MCF 10A (cell line): ENCODE results near the gene FNTB. TPM values are rescaled to one million over a fixed set of nuclear protein-coding genes. Genes with fewer than 3 reads are reported as not detected.

ENCODE experiments used
- BruUV-seq: library from RNA; stranded (reverse); fragments of 400-500 nt; replicated peaks from 2 replicates; lab custom pipeline; 2021; lab: Mats Ljungman, UMichigan
- CTCF ChIA-PET: fragments of 300-600 bp; sonication (Branson Sonifier 250); formaldehyde crosslinking; extraction: SDS; loops from one replicate; lab custom pipeline; 2021; ENCODE audit warnings: antibody characterized with exemption, inconsistent platforms; lab: Yijun Ruan, JAX
- POLR2A ChIA-PET: fragments of 300-600, 350-650 bp; sonication (Branson Sonifier 250); formaldehyde crosslinking; extraction: SDS; loops from one replicate; lab custom pipeline; 2020; ENCODE audit warnings: antibody characterized with exemption, inconsistent platforms; lab: Yijun Ruan, JAX
- DNase-seq: peaks from one replicate; pipeline ENCODE4 v3.0.0-alpha.2; 2018; ENCODE audit not compliant: unreplicated experiment
- H3K27ac Mint-ChIP-seq: one replicate; pipeline ENCODE4 v1.8.0; 2022; ENCODE audit warnings: mild to moderate bottlenecking, low read depth, mixed read lengths; ENCODE audit not compliant: unreplicated experiment
- H3K27me3 Mint-ChIP-seq: one replicate; pipeline ENCODE4 v1.8.0; 2022; ENCODE audit warnings: mixed read lengths; ENCODE audit not compliant: insufficient read depth, unreplicated experiment
- H3K36me3 Mint-ChIP-seq: one replicate; pipeline ENCODE4 v1.8.0; 2022; ENCODE audit warnings: mild to moderate bottlenecking, moderate library complexity, mixed read lengths; ENCODE audit not compliant: insufficient read depth, unreplicated experiment
- H3K4me1 Mint-ChIP-seq: one replicate; pipeline ENCODE4 v1.8.0; 2022; ENCODE audit warnings: mixed read lengths; ENCODE audit not compliant: insufficient read depth, unreplicated experiment
- H3K4me3 Mint-ChIP-seq: one replicate; pipeline ENCODE4 v1.8.0; 2022; ENCODE audit warnings: mild to moderate bottlenecking, moderate library complexity, mixed read lengths; ENCODE audit not compliant: unreplicated experiment
- H3K9me3 Mint-ChIP-seq: one replicate; pipeline ENCODE4 v1.8.0; 2022; ENCODE audit warnings: mixed read lengths; ENCODE audit not compliant: unreplicated experiment
- CTCF ChIP-seq: fragments of 200-600 bp; IDR thresholded peaks from one replicate; pipeline ENCODE4 v1.8.0; 2022; ENCODE audit warnings: antibody characterized with exemption, mild to moderate bottlenecking; ENCODE audit not compliant: unreplicated experiment
- intact Hi-C: fragments of 100-400 bp; cut with micrococcal nuclease; formaldehyde crosslinking; loops from 2 replicates; pipeline ENCODE4 v1.14.1; 2022
- total RNA-seq: library from RNA; stranded (reverse); gene quantifications from 2 replicates; pipeline ENCODE4 v1.2.3, GENCODE V29; 2022

FNTB gene
- total RNA-seq, 1 experiment from 2014 or later, result 12.2 TPM

GRCh38 chr14:64943556-64943955 lies 43.1 kb upstream of the FNTB start:
- intact Hi-C loops, result no loop called here
- Mint-ChIP-seq H3K4me1 (no peaks in the 10 kb centered on the region), H3K27ac (no peak overlapping the region), H3K36me3 (peaks cover 36% of the 10 kb centered on the region), H3K9me3 (no peaks in the 10 kb centered on the region), H3K4me3 (no peak overlapping the region), H3K27me3 (no peaks in the 10 kb centered on the region)
- BruUV-seq, result no TSS peak
- no peak for TF ChIP-seq CTCF
- no peak for DNase-seq
- ChIA-PET POLR2A (interaction anchor here (1.3 kb wide), 1 partner anchor 10 kb away, joined by 3 read pairs; no protein-coding TSS in a partner anchor), CTCF (interaction anchor here (0.6 kb wide), 1 partner anchor 146 kb away, joined by 3 read pairs; no protein-coding TSS in a partner anchor)

- no peak for DNase-seq
- no peak for TF ChIP-seq CTCF
- H3K27me3 Mint-ChIP-seq, result no peaks in the 10 kb centered on the region
- no TSS peak for BruUV-seq
- no peaks in the 10 kb centered on the region for H3K9me3 Mint-ChIP-seq
- no peak overlapping the region for H3K4me3 Mint-ChIP-seq
- no peak overlapping the region for H3K27ac Mint-ChIP-seq
- intact Hi-C loops, result no loop called here
- CTCF ChIA-PET, result interaction anchor here (0.5 to 0.6 kb wide), 2 partner anchors 146 to 555 kb away, joined by 3 read pairs; no protein-coding TSS in a partner anchor
- POLR2A ChIA-PET, result interaction anchor here (1.3 kb wide), 1 partner anchor 10 kb away, joined by 3 read pairs; no protein-coding TSS in a partner anchor
- H3K36me3 Mint-ChIP-seq, result peaks cover 36% of the 10 kb centered on the region
- no peaks in the 10 kb centered on the region for H3K4me1 Mint-ChIP-seq
These were observed 42.7 kb upstream of the FNTB start for GRCh38 chr14:64944041-64944440.

- intact Hi-C loops, result no loop called here
- POLR2A ChIA-PET, result no interaction called here
- no peak overlapping the region for H3K4me3 Mint-ChIP-seq
- no peak for DNase-seq
- no peaks in the 10 kb centered on the region for H3K9me3 Mint-ChIP-seq
- no peak for TF ChIP-seq CTCF
- BruUV-seq, result no TSS peak
- no peaks in the 10 kb centered on the region for H3K27me3 Mint-ChIP-seq
- no peaks in the 10 kb centered on the region for H3K4me1 Mint-ChIP-seq
- no peak overlapping the region for H3K27ac Mint-ChIP-seq
- H3K36me3 Mint-ChIP-seq, result peaks cover 36% of the 10 kb centered on the region
- CTCF ChIA-PET, result interaction anchor here (0.6 kb wide), 1 partner anchor 11 kb away, joined by 4 read pairs; no protein-coding TSS in a partner anchor
These were observed 41.8 kb upstream of the FNTB start for GRCh38 chr14:64944861-64945260.

- no peak overlapping the region for H3K27ac Mint-ChIP-seq
- POLR2A ChIA-PET, result no interaction called here
These were observed 41.1 kb upstream of the FNTB start for GRCh38 chr14:64945431-64946178.

More at GRCh38 chr14:64945431-64946178, 41.1 kb upstream of the FNTB start:
- Mint-ChIP-seq H3K4me3 (no peak overlapping the region), H3K27me3 (no peaks in the 10 kb centered on the region), H3K36me3 (peaks cover 33% of the 10 kb centered on the region), H3K4me1 (no peaks in the 10 kb centered on the region), H3K9me3 (no peaks in the 10 kb centered on the region)
- CTCF ChIA-PET, result no interaction called here
- DNase-seq, result no peak
- intact Hi-C loops, result no loop called here
- BruUV-seq, result no TSS peak
- TF ChIP-seq CTCF, result no peak
